Natural killer cell (primary cell): ENCODE measurements around the gene DOHH. TPM values are rescaled to one million over a fixed set of nuclear protein-coding genes. Genes with fewer than 3 reads are reported as not detected.

Experiments used
- ATAC-seq, 3 donors: fragments of 150-1000 bp in 2 of 3; fragments of 200-7000 bp in 1 of 3; cut with Tn5 transposase; 1 replicate in 1 of 3; 2 replicates in 2 of 3; pipeline ENCODE4 v1.10.0; 2021; ENCODE audit warnings: mild to moderate bottlenecking in 2 of 3, moderate library complexity in 2 of 3
- DNase-seq, 2 donors: peaks; one replicate each; pipeline versions ENCODE4 v3.0.0 to v3.0.0-alpha.2; 2013 to 2021; ENCODE audit warnings: mixed read lengths in 1 of 2
- H3K27ac ChIP-seq: one replicate; pipeline ENCODE4 v1.5.1; 2013; ENCODE audit warnings: mild to moderate bottlenecking, low read length
- H3K27me3 ChIP-seq: one replicate; pipeline ENCODE4 v1.6.1; 2013; ENCODE audit warnings: low read length; ENCODE audit not compliant: control insufficient read depth, insufficient read depth
- H3K36me3 ChIP-seq: one replicate; pipeline ENCODE4 v1.6.1; 2013; ENCODE audit warnings: low read length; ENCODE audit not compliant: control insufficient read depth, insufficient read depth
- H3K4me1 ChIP-seq: one replicate; pipeline ENCODE4 v1.6.1; 2013; ENCODE audit warnings: low read length; ENCODE audit not compliant: control insufficient read depth, insufficient read depth
- H3K4me3 ChIP-seq: one replicate; pipeline ENCODE4 v1.5.1; 2013; ENCODE audit warnings: low read length
- H3K9me3 ChIP-seq: one replicate; pipeline ENCODE4 v1.6.1; 2013; ENCODE audit warnings: low read length; ENCODE audit not compliant: control insufficient read depth, insufficient read depth
- H3K27ac Mint-ChIP-seq, 2 donors: one replicate each; pipeline ENCODE4 v1.8.0; 2022; ENCODE audit warnings: mild to moderate bottlenecking in 2 of 2, mixed read lengths in 2 of 2, moderate library complexity in 1 of 2
- H3K27me3 Mint-ChIP-seq, 2 donors: one replicate each; pipeline ENCODE4 v1.8.0; 2022; ENCODE audit warnings: low read depth in 2 of 2, mixed read lengths in 2 of 2
- H3K36me3 Mint-ChIP-seq: one replicate; pipeline ENCODE4 v1.8.0; 2022; ENCODE audit warnings: mixed read lengths
- H3K4me1 Mint-ChIP-seq, 2 donors: one replicate each; pipeline ENCODE4 v1.8.0; 2022; ENCODE audit warnings: mixed read lengths in 2 of 2
- H3K4me3 Mint-ChIP-seq: one replicate; pipeline ENCODE4 v1.8.0; 2022; ENCODE audit warnings: mild to moderate bottlenecking, moderate library complexity, mixed read lengths
- H3K9me3 Mint-ChIP-seq, 2 donors: one replicate each; pipeline ENCODE4 v1.8.0; 2022; ENCODE audit warnings: mixed read lengths in 2 of 2
- CTCF ChIP-seq: fragments of 200-600 bp; IDR thresholded peaks from one replicate; pipeline ENCODE4 v1.8.0; 2022; ENCODE audit warnings: antibody characterized with exemption
- WGBS: methylation state at CpG from one replicate; pipeline ENCODE4 v1.1.7; 2013; ENCODE audit warnings: missing lambda C conversion rate; ENCODE audit not compliant: insufficient coverage; 5-methylcytosine and 5-hydroxymethylcytosine counted together
- intact Hi-C: fragments of 100-400 bp; cut with micrococcal nuclease; formaldehyde crosslinking; loops from one replicate; pipeline ENCODE4 v1.14.2; 2022
- total RNA-seq, 4 donors: library from RNA; stranded (reverse); fragments of 120-200 nt in 1 of 4; gene quantifications; one replicate each; pipeline versions ENCODE4 v1.2.3 to v1.2.4, GENCODE V29; 2013 to 2022

Gene DOHH
- total RNA-seq, 3 donors from 2014 or later (not counting 1 experiment from before 2014, with no cell fraction given): 4.5 to 5.9 (median 4.6) TPM

- H3K27me3 ChIP-seq: no peaks in the 10 kb centered on the region
- H3K27me3 Mint-ChIP-seq: no peaks in the 10 kb centered on the region
- DNase-seq: no peak
- no peaks in the 10 kb centered on the region for H3K36me3 Mint-ChIP-seq
- intact Hi-C loops: no loop called here
- no peak for ATAC-seq
- H3K4me1 Mint-ChIP-seq: peaks cover 11 to 14% of the 10 kb centered on the region in 2 donors
- no peaks in the 10 kb centered on the region for H3K9me3 ChIP-seq
- H3K4me1 ChIP-seq: peaks cover 3% of the 10 kb centered on the region
- 97% methylated on average over 40 of the region's 40 CpGs for WGBS
- H3K9me3 Mint-ChIP-seq: no peaks in the 10 kb centered on the region
- H3K27ac ChIP-seq: no peak overlapping the region
- H3K4me3 Mint-ChIP-seq: no peak overlapping the region
- peaks cover 45% of the 10 kb centered on the region for H3K36me3 ChIP-seq
- no peak for TF ChIP-seq CTCF
- no peak overlapping the region for H3K4me3 ChIP-seq
- H3K27ac Mint-ChIP-seq: no peak overlapping the region
These were observed 22.2 kb upstream of the DOHH start for GRCh38 chr19:3522421-3523360.

- intact Hi-C loops: no loop called here
- no peaks in the 10 kb centered on the region for H3K9me3 ChIP-seq
- no peak overlapping the region for H3K4me3 ChIP-seq
- H3K4me1 ChIP-seq: peaks cover 16% of the 10 kb centered on the region
- no peak overlapping the region for H3K4me3 Mint-ChIP-seq
- H3K27me3 ChIP-seq: no peaks in the 10 kb centered on the region
- no peaks in the 10 kb centered on the region for H3K9me3 Mint-ChIP-seq
- 81% methylated on average over 6 of the region's 7 CpGs for WGBS
- H3K36me3 ChIP-seq: peaks cover 30% of the 10 kb centered on the region
- H3K27ac Mint-ChIP-seq: peak overlapping the region in 1 of 2 donors; percentile 47
- DNase-seq (no peak), ATAC-seq (peak in 1 of 3 donors; percentile 17)
- no peaks in the 10 kb centered on the region for H3K36me3 Mint-ChIP-seq
- H3K27me3 Mint-ChIP-seq: no peaks in the 10 kb centered on the region
- peaks cover 15 to 23% of the 10 kb centered on the region in 2 donors for H3K4me1 Mint-ChIP-seq
- TF ChIP-seq CTCF: no peak
- no peak overlapping the region for H3K27ac ChIP-seq
These were observed 20.6 kb upstream of the DOHH start for GRCh38 chr19:3521104-3521445.

- DNase-seq (no peak), ATAC-seq (peak in 1 of 3 donors; percentile 72)
- H3K27me3 ChIP-seq: no peaks in the 10 kb centered on the region
- H3K4me3 ChIP-seq: no peak overlapping the region
- 90% methylated on average over 37 of the region's 37 CpGs for WGBS
- peaks cover 20% of the 10 kb centered on the region for H3K4me1 ChIP-seq
- intact Hi-C loops: no loop called here
- Mint-ChIP-seq H3K27me3 (no peaks in the 10 kb centered on the region), H3K9me3 (no peaks in the 10 kb centered on the region), H3K36me3 (no peaks in the 10 kb centered on the region), H3K4me1 (peaks cover 15 to 23% of the 10 kb centered on the region in 2 donors), H3K27ac (peak overlapping the region in 1 of 2 donors; percentile 47), H3K4me3 (no peak overlapping the region)
- no peak overlapping the region for H3K27ac ChIP-seq
- peaks cover 27% of the 10 kb centered on the region for H3K36me3 ChIP-seq
- no peak for TF ChIP-seq CTCF
- H3K9me3 ChIP-seq: no peaks in the 10 kb centered on the region
These were observed 20.0 kb upstream of the DOHH start for GRCh38 chr19:3520166-3521103.
